Neural cell (in vitro differentiated cells): ENCODE data around the gene RBMS3. TPM values are rescaled to one million over a fixed set of nuclear protein-coding genes. Genes with fewer than 3 reads are reported as not detected.

Source experiments
- H2AFZ ChIP-seq: fragments of 200-600, 300-800 bp; sonication (generic), shearing (Covaris generic); 2 replicates; pipeline ENCODE4 v1.6.0; 2014; ENCODE audit warnings: low read depth, mild to moderate bottlenecking, antibody characterized with exemption, low read length, moderate library complexity
- H3F3A ChIP-seq: fragments of 200-600 bp; shearing (Covaris generic); 2 replicates; pipeline ENCODE4 v1.6.1; 2016; ENCODE audit warnings: mild to moderate bottlenecking, moderate library complexity, mixed read lengths, antibody characterized with exemption, low read length; ENCODE audit not compliant: insufficient read depth, poor library complexity, severe bottlenecking
- H3K27ac ChIP-seq: fragments of 200-600, 300-800 bp; sonication (generic), shearing (Covaris generic); 2 replicates; pipeline ENCODE4 v1.5.1; 2014; ENCODE audit warnings: mild to moderate bottlenecking, low read length, moderate library complexity
- H3K27me3 ChIP-seq: fragments of 300-800, 200-600 bp; sonication (generic), shearing (Covaris generic); 2 replicates; pipeline ENCODE4 v1.6.0; 2014; ENCODE audit warnings: mild to moderate bottlenecking, low read depth, low read length, moderate library complexity; ENCODE audit not compliant: insufficient read depth
- H3K36me3 ChIP-seq: fragments of 300-800, 200-600 bp; sonication (generic), shearing (Covaris generic); 2 replicates; pipeline ENCODE4 v1.5.1; 2014; ENCODE audit warnings: mild to moderate bottlenecking, antibody characterized with exemption, low read length, moderate library complexity; ENCODE audit not compliant: insufficient read depth
- H3K4me2 ChIP-seq: fragments of 300-800, 200-600 bp; sonication (generic), shearing (Covaris generic); 2 replicates; pipeline ENCODE4 v1.6.0; 2014; ENCODE audit warnings: mild to moderate bottlenecking, low read length
- H3K4me3 ChIP-seq: fragments of 300-800, 200-600 bp; sonication (generic), shearing (Covaris generic); 2 replicates; pipeline ENCODE4 v1.5.1; 2014; ENCODE audit warnings: mild to moderate bottlenecking, low read length, moderate library complexity
- H3K79me2 ChIP-seq: fragments of 200-600 bp; shearing (Covaris generic); replicated peaks from 2 replicates; pipeline ENCODE4 v1.6.0; 2014; ENCODE audit warnings: mild to moderate bottlenecking, low read length, moderate library complexity; ENCODE audit not compliant: insufficient read depth
- H3K9ac ChIP-seq: fragments of 300-800, 200-600 bp; sonication (generic), shearing (Covaris generic); 2 replicates; pipeline ENCODE4 v1.6.1; 2016; ENCODE audit warnings: mild to moderate bottlenecking, low read length, mixed read lengths
- H3K9me2 ChIP-seq: fragments of 200-600 bp; shearing (Covaris generic); 2 replicates; pipeline ENCODE4 v1.6.1; 2016; ENCODE audit warnings: mild to moderate bottlenecking, low read length, mixed read lengths; ENCODE audit not compliant: insufficient read depth
- H3K9me3 ChIP-seq: fragments of 200-600, 300-800 bp; sonication (generic), shearing (Covaris generic); 2 replicates; pipeline ENCODE4 v1.6.1; 2016; ENCODE audit warnings: mild to moderate bottlenecking, mixed run types, low read length, moderate library complexity, mixed read lengths
- H4K20me1 ChIP-seq: fragments of 200-600 bp; shearing (Covaris generic); 2 replicates; pipeline ENCODE4 v1.6.1; 2016; ENCODE audit warnings: mild to moderate bottlenecking, mixed run types; ENCODE audit not compliant: insufficient read depth
- EP300 ChIP-seq: fragments of 450-650 bp; conservative IDR thresholded peaks from 2 replicates; pipeline ENCODE4 v1.6.1; 2014; ENCODE audit warnings: antibody characterized with exemption, mild to moderate bottlenecking, moderate library complexity; ENCODE audit not compliant: poor library complexity, severe bottlenecking
- EZH2 ChIP-seq: fragments of 200-600, 300-800 bp; shearing (Covaris generic), sonication (generic); IDR thresholded peaks from 2 replicates; pipeline ENCODE4 v1.6.1; 2014; ENCODE audit warnings: antibody characterized with exemption, low read length, borderline replicate concordance, mild to moderate bottlenecking; ENCODE audit not compliant: insufficient read depth, poor library complexity, severe bottlenecking
- MXI1 ChIP-seq: fragments of 450-650 bp; conservative IDR thresholded peaks from 2 replicates; pipeline ENCODE4 v1.6.1; 2014; ENCODE audit warnings: antibody characterized with exemption, mild to moderate bottlenecking; ENCODE audit not compliant: poor library complexity, severe bottlenecking
- POLR2AphosphoS5 ChIP-seq: IDR thresholded peaks from 2 replicates; pipeline ENCODE4 v1.6.1; 2012
- RAD21 ChIP-seq: fragments of 450-650 bp; conservative IDR thresholded peaks from 2 replicates; pipeline ENCODE4 v1.6.1; 2014; ENCODE audit warnings: antibody characterized with exemption, mild to moderate bottlenecking, moderate library complexity
- SMC3 ChIP-seq: fragments of 450-650 bp; conservative IDR thresholded peaks from 2 replicates; pipeline ENCODE4 v1.6.1; 2014; ENCODE audit warnings: antibody characterized with exemption, mild to moderate bottlenecking, moderate library complexity; ENCODE audit not compliant: poor library complexity
- TAF1 ChIP-seq: IDR thresholded peaks from 2 replicates; pipeline ENCODE4 v1.6.1; 2012; ENCODE audit warnings: low read depth
- polyA plus RNA-seq: library from polyadenylated mRNA; depleted of rRNA; stranded (reverse); fragments of >200 nt; gene quantifications from 2 replicates; pipeline ENCODE4 v1.2.3, GENCODE V29; 2014
- TF ChIP-seq, protein P1 (sequence below): IDR thresholded peaks from 2 replicates; pipeline ENCODE4 v1.6.1; 2012; ENCODE audit warnings: borderline replicate concordance
- TF ChIP-seq, protein P2 (sequence below): fragments of 450-650 bp; IDR thresholded peaks from 2 replicates; pipeline ENCODE4 v1.5.1; 2014; ENCODE audit warnings: antibody characterized with exemption, mild to moderate bottlenecking, moderate library complexity; ENCODE audit not compliant: poor library complexity, severe bottlenecking

RBMS3 gene
- polyA plus RNA-seq, 1 donor from 2014 or later, result 0.53 TPM

DNA sequence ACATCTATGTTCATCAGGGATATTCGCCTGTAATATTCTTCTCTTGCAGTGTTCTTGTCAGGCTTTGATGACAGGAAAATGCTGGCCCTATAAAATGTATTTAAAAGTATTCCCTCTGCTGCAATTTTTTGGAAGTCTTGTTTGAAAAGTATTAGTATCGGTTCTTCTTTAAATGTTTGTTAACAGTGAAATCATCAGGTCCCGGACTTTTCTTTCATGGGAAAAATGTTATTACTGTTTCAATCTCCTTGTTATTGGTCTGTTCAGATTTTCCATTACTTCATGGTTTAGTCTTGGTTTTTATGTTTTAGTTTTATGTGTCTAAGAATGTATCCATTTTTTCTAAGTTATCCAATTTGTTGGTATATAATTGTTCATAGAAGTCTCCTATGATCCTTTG lies 225.6 kb downstream of the RBMS3 start:
- H3K9me2 ChIP-seq, result no peaks in the 10 kb centered on the region
- H3K9ac ChIP-seq, result no peak overlapping the region
- no peak for TF ChIP-seq TAF1
- no peak for TF ChIP-seq MXI1
- no peak for TF ChIP-seq EP300
- TF ChIP-seq POLR2AphosphoS5, result no peak
- TF ChIP-seq, protein P1, sequence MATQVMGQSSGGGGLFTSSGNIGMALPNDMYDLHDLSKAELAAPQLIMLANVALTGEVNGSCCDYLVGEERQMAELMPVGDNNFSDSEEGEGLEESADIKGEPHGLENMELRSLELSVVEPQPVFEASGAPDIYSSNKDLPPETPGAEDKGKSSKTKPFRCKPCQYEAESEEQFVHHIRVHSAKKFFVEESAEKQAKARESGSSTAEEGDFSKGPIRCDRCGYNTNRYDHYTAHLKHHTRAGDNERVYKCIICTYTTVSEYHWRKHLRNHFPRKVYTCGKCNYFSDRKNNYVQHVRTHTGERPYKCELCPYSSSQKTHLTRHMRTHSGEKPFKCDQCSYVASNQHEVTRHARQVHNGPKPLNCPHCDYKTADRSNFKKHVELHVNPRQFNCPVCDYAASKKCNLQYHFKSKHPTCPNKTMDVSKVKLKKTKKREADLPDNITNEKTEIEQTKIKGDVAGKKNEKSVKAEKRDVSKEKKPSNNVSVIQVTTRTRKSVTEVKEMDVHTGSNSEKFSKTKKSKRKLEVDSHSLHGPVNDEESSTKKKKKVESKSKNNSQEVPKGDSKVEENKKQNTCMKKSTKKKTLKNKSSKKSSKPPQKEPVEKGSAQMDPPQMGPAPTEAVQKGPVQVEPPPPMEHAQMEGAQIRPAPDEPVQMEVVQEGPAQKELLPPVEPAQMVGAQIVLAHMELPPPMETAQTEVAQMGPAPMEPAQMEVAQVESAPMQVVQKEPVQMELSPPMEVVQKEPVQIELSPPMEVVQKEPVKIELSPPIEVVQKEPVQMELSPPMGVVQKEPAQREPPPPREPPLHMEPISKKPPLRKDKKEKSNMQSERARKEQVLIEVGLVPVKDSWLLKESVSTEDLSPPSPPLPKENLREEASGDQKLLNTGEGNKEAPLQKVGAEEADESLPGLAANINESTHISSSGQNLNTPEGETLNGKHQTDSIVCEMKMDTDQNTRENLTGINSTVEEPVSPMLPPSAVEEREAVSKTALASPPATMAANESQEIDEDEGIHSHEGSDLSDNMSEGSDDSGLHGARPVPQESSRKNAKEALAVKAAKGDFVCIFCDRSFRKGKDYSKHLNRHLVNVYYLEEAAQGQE, result no peak
- TF ChIP-seq RAD21, result no peak
- TF ChIP-seq SMC3, result no peak
- TF ChIP-seq, protein P2, sequence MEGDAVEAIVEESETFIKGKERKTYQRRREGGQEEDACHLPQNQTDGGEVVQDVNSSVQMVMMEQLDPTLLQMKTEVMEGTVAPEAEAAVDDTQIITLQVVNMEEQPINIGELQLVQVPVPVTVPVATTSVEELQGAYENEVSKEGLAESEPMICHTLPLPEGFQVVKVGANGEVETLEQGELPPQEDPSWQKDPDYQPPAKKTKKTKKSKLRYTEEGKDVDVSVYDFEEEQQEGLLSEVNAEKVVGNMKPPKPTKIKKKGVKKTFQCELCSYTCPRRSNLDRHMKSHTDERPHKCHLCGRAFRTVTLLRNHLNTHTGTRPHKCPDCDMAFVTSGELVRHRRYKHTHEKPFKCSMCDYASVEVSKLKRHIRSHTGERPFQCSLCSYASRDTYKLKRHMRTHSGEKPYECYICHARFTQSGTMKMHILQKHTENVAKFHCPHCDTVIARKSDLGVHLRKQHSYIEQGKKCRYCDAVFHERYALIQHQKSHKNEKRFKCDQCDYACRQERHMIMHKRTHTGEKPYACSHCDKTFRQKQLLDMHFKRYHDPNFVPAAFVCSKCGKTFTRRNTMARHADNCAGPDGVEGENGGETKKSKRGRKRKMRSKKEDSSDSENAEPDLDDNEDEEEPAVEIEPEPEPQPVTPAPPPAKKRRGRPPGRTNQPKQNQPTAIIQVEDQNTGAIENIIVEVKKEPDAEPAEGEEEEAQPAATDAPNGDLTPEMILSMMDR, result no peak
- TF ChIP-seq EZH2, result no peak
- H3F3A ChIP-seq, result no peaks in the 10 kb centered on the region
- no peaks in the 10 kb centered on the region for H3K27me3 ChIP-seq
- H2AFZ ChIP-seq, result no peak overlapping the region
- H4K20me1 ChIP-seq, result no peaks in the 10 kb centered on the region
- H3K4me2 ChIP-seq, result no peak overlapping the region
- no peaks in the 10 kb centered on the region for H3K79me2 ChIP-seq
- H3K27ac ChIP-seq, result no peak overlapping the region
- H3K4me3 ChIP-seq, result no peak overlapping the region
- no peaks in the 10 kb centered on the region for H3K36me3 ChIP-seq
- no peaks in the 10 kb centered on the region for H3K9me3 ChIP-seq

DNA sequence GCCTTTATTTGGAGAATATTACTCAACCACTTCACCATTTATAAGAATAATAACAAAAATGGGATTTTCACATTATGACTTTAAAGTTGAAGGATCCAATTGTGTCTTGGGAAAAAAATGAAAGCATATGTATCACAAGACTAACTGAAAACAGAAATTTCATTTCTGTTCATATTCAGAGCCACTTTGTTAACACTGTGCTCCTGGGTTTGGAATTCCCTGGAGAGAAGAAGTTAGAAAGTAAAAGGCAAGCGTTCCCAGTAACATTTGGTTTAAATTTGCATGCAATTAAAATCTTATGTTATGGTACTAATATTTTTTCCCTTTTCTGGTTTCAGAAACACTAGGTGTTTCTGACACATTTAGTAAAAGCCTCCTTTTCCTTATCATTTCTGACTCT lies 230.8 kb downstream of the RBMS3 start:
- no peak overlapping the region for H3K4me2 ChIP-seq
- no peak overlapping the region for H3K9ac ChIP-seq
- no peaks in the 10 kb centered on the region for H3F3A ChIP-seq
- H3K9me3 ChIP-seq, result no peaks in the 10 kb centered on the region
- no peak overlapping the region for H3K27ac ChIP-seq
- no peaks in the 10 kb centered on the region for H3K79me2 ChIP-seq
- no peak overlapping the region for H3K4me3 ChIP-seq
- H2AFZ ChIP-seq, result no peak overlapping the region
- H4K20me1 ChIP-seq, result no peaks in the 10 kb centered on the region
- no peaks in the 10 kb centered on the region for H3K27me3 ChIP-seq
- TF ChIP-seq POLR2AphosphoS5 (no peak), EP300 (no peak), SMC3 (no peak), RAD21 (no peak), MXI1 (no peak)
- TF ChIP-seq, protein P2, result no peak
- H3K36me3 ChIP-seq, result no peaks in the 10 kb centered on the region
- H3K9me2 ChIP-seq, result no peaks in the 10 kb centered on the region
